Suprapubic skin (tissue), 4 donors: ENCODE measurements around the gene CADM2. TPM values are rescaled to one million over a fixed set of nuclear protein-coding genes. Genes with fewer than 3 reads are reported as not detected.

Experiments
- DNase-seq, 2 donors: peaks; one replicate each; pipeline ENCODE4 v3.0.0-alpha.2; 2019; ENCODE audit warnings: low spot score in 2 of 2
- H3K27ac ChIP-seq: fragments of 200-600 bp; sonication (generic); one replicate; pipeline ENCODE4 v1.5.1; 2019
- H3K27me3 ChIP-seq: fragments of 200-600 bp; sonication (generic); one replicate; pipeline ENCODE4 v1.5.1; 2019
- H3K36me3 ChIP-seq: fragments of 200-600 bp; sonication (generic); one replicate; pipeline ENCODE4 v1.5.1; 2019
- H3K4me1 ChIP-seq: fragments of 200-600 bp; sonication (generic); one replicate; pipeline ENCODE4 v1.5.1; 2019
- H3K4me3 ChIP-seq: fragments of 200-600 bp; sonication (generic); one replicate; pipeline ENCODE4 v1.5.1; 2019; ENCODE audit warnings: mild to moderate bottlenecking
- H3K9me3 ChIP-seq: fragments of 200-600 bp; sonication (generic); one replicate; pipeline ENCODE4 v1.5.1; 2019
- EP300 ChIP-seq: sonication (generic); formaldehyde crosslinking; IDR thresholded peaks from one replicate; pipeline ENCODE4 v1.6.1; 2017; ENCODE audit warnings: antibody characterized with exemption
- POLR2A ChIP-seq, 2 donors: fragments of 450-650 bp; IDR thresholded peaks; one replicate each; pipeline ENCODE4 v1.6.1; 2017; ENCODE audit warnings: antibody characterized with exemption in 2 of 2, mild to moderate bottlenecking in 2 of 2, moderate library complexity in 2 of 2
- POLR2AphosphoS5 ChIP-seq, 3 donors: sonication (generic); formaldehyde crosslinking; IDR thresholded peaks; one replicate each; pipeline ENCODE4 v1.6.1; 2017; ENCODE audit warnings: antibody characterized with exemption in 3 of 3
- WGBS: methylation state at CpG from one replicate; pipeline ENCODE4 v1.1.5; 2018; 5-methylcytosine and 5-hydroxymethylcytosine counted together
- total RNA-seq, 4 donors: library from RNA; depleted of rRNA; stranded (reverse); fragments of >200 nt; gene quantifications; one replicate each; pipeline ENCODE4 v1.1.0, GENCODE V29; 2016
- TF ChIP-seq, protein P1 (sequence below), 2 donors: fragments of 200-600 bp in 1 of 2; fragments of 450-650 bp in 1 of 2; sonication (generic) in 1 of 2; IDR thresholded peaks; one replicate each; pipeline ENCODE4 v1.5.1; 2016 to 2019; ENCODE audit warnings: antibody characterized with exemption in 2 of 2, mild to moderate bottlenecking in 1 of 2, moderate library complexity in 1 of 2

CADM2 gene
- total RNA-seq, 4 donors from 2014 or later, result 0.68 to 2.8 (median 1.4) TPM

DNA sequence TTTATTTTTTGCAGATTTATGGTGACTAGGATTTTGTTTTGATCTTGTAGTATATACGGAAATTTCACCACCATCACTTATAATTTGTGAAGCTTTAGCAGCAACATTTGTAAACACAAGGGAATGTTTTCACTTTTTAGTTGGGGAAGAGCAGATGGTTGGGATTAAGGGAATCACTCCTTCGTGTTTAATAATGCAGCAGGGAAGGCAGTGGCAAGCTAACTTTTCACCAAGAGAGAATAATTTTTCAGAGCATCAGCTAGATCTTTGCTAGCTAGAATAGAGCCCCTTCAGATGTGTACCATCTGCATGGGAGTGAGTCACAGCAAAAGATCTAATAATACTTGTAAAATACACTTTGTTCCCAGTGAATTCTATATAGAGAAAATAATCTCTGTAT is 632.7 kb downstream of the CADM2 start:
- Histone ChIP-seq H3K9me3 (no peaks in the 10 kb centered on the region), H3K27ac (no peak overlapping the region), H3K36me3 (no peaks in the 10 kb centered on the region), H3K4me3 (no peak overlapping the region), H3K4me1 (no peaks in the 10 kb centered on the region), H3K27me3 (no peaks in the 10 kb centered on the region)
- WGBS, result 53% methylated on average over 2 of the region's 2 CpGs
- TF ChIP-seq, protein P1, sequence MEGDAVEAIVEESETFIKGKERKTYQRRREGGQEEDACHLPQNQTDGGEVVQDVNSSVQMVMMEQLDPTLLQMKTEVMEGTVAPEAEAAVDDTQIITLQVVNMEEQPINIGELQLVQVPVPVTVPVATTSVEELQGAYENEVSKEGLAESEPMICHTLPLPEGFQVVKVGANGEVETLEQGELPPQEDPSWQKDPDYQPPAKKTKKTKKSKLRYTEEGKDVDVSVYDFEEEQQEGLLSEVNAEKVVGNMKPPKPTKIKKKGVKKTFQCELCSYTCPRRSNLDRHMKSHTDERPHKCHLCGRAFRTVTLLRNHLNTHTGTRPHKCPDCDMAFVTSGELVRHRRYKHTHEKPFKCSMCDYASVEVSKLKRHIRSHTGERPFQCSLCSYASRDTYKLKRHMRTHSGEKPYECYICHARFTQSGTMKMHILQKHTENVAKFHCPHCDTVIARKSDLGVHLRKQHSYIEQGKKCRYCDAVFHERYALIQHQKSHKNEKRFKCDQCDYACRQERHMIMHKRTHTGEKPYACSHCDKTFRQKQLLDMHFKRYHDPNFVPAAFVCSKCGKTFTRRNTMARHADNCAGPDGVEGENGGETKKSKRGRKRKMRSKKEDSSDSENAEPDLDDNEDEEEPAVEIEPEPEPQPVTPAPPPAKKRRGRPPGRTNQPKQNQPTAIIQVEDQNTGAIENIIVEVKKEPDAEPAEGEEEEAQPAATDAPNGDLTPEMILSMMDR (IDR thresholded peaks at IDR 0.05), result no peak
- TF ChIP-seq EP300 (no peak), POLR2A (IDR thresholded peaks at IDR 0.05) (no peak), POLR2AphosphoS5 (IDR thresholded peaks at IDR 0.05) (no peak)
- no peak for DNase-seq

DNA sequence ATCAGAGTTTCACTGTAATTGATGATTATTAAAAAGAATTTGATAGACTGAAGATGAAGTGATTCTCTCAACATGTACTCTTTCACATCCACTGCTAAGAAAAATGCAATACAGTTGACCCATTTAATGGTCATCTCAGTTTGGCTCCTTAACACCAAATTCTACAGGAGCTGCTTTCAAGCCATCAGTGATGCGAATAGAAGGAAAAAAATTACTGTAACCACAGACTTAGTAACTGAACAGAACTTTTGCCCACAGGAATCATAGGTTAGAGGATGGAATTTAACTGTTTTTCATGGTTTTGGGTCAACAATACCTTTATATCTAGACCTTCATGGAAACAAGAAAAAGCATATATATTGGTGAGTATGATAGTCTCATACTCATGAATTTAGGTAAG is 633.5 kb downstream of the CADM2 start:
- Histone ChIP-seq H3K4me1 (no peaks in the 10 kb centered on the region), H3K27ac (no peak overlapping the region)
- 80% methylated on average over 1 of the region's 1 CpG for WGBS

DNA sequence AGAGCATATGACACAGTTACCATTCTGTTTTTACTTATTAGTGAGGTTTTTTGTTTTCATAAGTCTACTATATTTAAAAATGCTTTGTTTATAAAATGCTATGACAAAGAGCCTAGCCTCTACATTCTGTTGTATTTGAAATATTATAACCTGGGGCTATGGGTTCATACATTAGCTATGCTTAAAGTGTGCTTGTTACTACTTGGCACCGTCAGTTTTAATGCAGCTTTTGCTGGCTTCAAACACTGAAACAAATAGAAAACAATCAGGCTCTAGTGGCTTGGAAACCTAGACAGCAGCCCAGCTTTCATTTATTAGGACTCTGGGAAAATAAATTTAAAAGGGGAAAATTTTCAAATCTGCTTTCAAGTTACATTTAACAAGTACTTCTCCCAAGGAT is 635.9 kb downstream of the CADM2 start:
- no peaks in the 10 kb centered on the region for H3K4me1 ChIP-seq
- no peaks in the 10 kb centered on the region for H3K36me3 ChIP-seq
- no peaks in the 10 kb centered on the region for H3K9me3 ChIP-seq
- TF ChIP-seq EP300, result no peak
- no peak for TF ChIP-seq POLR2A (IDR thresholded peaks at IDR 0.05)
- no peak overlapping the region for H3K4me3 ChIP-seq
- H3K27me3 ChIP-seq, result no peaks in the 10 kb centered on the region
- DNase-seq, result no peak
- WGBS, result 35% methylated on average over 1 of the region's 1 CpG
- H3K27ac ChIP-seq, result no peak overlapping the region

More for the DNA sequence above, 633.5 kb downstream of the CADM2 start:
- no peak for TF ChIP-seq POLR2AphosphoS5 (IDR thresholded peaks at IDR 0.05)
- TF ChIP-seq, protein P1 (IDR thresholded peaks at IDR 0.05), result no peak
- no peak for TF ChIP-seq EP300
- TF ChIP-seq POLR2A (IDR thresholded peaks at IDR 0.05), result no peak
- no peak overlapping the region for H3K4me3 ChIP-seq
- H3K36me3 ChIP-seq, result no peaks in the 10 kb centered on the region
- no peaks in the 10 kb centered on the region for H3K9me3 ChIP-seq
- H3K27me3 ChIP-seq, result no peaks in the 10 kb centered on the region
- DNase-seq, result no peak

DNA sequence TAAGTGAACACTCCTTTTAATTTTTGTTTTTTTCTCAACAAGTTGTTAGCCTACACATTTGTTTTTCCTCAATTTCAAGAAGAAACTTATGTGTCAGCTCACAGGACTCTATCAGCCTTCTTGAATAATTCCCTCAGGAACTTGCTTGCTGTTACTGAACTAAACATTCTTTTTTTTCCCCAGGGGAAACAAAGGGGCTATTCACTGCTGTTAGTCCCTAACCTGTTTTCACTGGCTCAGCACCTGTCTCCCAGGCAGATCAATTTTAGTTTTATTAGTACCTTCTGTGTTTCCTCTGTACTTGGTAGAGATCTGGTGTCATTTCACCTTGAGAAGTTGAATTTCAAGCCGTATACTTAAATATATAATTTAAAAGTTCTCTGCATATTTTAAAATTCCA is 644.6 kb downstream of the CADM2 start:
- no peaks in the 10 kb centered on the region for H3K4me1 ChIP-seq
- no peaks in the 10 kb centered on the region for H3K36me3 ChIP-seq
- DNase-seq, result no peak
- H3K9me3 ChIP-seq, result no peaks in the 10 kb centered on the region
- TF ChIP-seq, protein P1 (IDR thresholded peaks at IDR 0.05), result no peak
- no peak for TF ChIP-seq EP300
- TF ChIP-seq POLR2AphosphoS5 (IDR thresholded peaks at IDR 0.05), result no peak
- TF ChIP-seq POLR2A (IDR thresholded peaks at IDR 0.05), result no peak
- WGBS, result 71% methylated on average over 1 of the region's 1 CpG
- no peaks in the 10 kb centered on the region for H3K27me3 ChIP-seq
- no peak overlapping the region for H3K27ac ChIP-seq
- no peak overlapping the region for H3K4me3 ChIP-seq

DNA sequence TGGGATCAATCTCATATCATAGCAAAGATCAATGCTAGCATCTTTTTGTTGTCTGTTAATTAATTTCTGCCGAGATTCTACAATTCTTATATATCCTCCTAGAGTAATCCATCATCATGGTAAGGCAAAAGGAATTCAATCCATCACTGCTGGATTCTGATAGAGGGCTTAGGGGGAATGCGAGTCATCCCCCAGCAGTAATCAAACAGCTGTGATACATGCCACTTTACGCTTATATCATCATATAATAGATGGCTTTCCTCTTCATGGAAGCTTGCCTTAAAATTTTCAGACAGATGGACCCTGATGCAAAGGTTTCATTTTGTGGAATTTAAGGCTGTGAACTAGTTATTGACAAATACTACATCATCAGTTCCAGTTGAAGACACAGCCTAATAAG is 645.9 kb downstream of the CADM2 start:
- 79% methylated on average over 3 of the region's 3 CpGs for WGBS
- H3K4me1 ChIP-seq, result no peaks in the 10 kb centered on the region
- H3K9me3 ChIP-seq, result no peaks in the 10 kb centered on the region
- no peak overlapping the region for H3K27ac ChIP-seq
- H3K36me3 ChIP-seq, result no peaks in the 10 kb centered on the region
- no peak for DNase-seq
- H3K4me3 ChIP-seq, result no peak overlapping the region
- no peak for TF ChIP-seq POLR2A (IDR thresholded peaks at IDR 0.05)
- no peak for TF ChIP-seq EP300
- TF ChIP-seq, protein P1 (IDR thresholded peaks at IDR 0.05), result no peak
- no peak for TF ChIP-seq POLR2AphosphoS5 (IDR thresholded peaks at IDR 0.05)
- H3K27me3 ChIP-seq, result no peaks in the 10 kb centered on the region

DNA sequence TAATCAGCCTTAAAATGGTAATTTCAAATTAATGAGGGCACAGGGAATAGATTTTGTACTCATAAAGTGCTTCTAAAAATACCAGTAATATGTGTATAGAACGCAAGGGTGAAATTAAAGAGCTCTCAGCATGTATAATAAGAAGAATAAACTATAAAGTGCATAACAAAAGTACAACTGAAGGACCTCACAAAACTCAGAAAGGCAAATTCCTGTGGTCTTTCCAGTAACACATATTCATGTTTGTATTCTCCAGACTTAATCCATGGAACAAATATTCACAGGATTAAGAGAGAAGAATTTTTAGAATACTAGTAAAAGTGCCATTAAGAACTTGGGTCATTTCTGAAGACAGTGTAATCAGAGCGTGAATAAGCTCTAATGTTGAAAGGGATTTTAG is 646.3 kb downstream of the CADM2 start:
- H3K27ac ChIP-seq, result no peak overlapping the region
- WGBS, result 79% methylated on average over 2 of the region's 2 CpGs
- no peaks in the 10 kb centered on the region for H3K27me3 ChIP-seq
- H3K36me3 ChIP-seq, result no peaks in the 10 kb centered on the region
- TF ChIP-seq POLR2AphosphoS5 (IDR thresholded peaks at IDR 0.05) (no peak), POLR2A (IDR thresholded peaks at IDR 0.05) (no peak), EP300 (no peak)
- TF ChIP-seq, protein P1 (IDR thresholded peaks at IDR 0.05), result no peak
- no peaks in the 10 kb centered on the region for H3K9me3 ChIP-seq
- H3K4me1 ChIP-seq, result no peaks in the 10 kb centered on the region
- H3K4me3 ChIP-seq, result no peak overlapping the region
- DNase-seq, result no peak
